Stimulated activated CD8-positive, alpha-beta memory T cell treated with anti-CD3 and anti-CD28 coated beads, Interleukin-4, amount 100 ng/mL, for 1 hour (primary cell): ENCODE data around the gene HSPA4L.

Experiments used
- DNase-seq, 2 donors: peaks; one replicate each; pipeline ENCODE4 v3.0.0-alpha.2; 2020; ENCODE audit warnings: low read depth in 2 of 2, low spot score in 1 of 2

HSPA4L gene

DNA sequence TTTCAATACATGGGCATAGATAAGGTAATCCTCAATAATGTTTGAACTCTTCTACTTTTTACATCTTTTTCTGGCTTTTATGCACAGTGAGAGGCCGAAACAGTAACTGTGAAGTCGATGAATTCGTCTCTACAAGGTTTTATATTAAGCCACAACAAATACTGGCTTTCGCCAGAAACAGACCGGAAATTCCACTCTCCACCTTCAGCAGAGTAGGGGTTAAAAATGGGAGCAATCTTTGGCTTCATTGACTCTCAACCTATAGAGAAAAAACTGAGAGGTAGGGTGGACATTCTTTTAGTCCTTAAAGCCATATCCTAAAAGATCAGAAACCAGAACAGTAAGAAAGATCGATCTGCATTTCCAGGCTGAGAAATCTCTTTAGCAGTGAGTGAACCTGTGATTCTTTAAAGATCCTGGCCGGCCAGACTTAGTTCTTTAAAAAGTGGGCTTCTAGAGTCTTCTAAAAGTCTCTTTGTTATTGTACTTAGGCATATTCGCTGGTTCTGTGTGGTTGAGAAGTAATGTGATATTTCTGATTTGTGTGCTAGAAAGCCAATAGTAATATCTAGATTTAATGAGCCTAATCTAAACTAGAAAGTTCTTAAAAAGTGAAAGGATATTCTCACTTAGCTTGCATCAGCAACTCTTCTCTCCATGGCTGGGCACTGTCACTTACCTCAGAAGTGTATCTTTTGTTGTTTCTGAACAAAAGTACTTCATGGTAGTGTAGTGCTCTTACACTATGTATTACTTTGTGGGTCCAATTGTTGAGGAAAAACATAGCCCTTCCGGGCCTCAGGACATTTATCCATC is 2.0 kb downstream of the HSPA4L start:
- no peak for DNase-seq

DNA sequence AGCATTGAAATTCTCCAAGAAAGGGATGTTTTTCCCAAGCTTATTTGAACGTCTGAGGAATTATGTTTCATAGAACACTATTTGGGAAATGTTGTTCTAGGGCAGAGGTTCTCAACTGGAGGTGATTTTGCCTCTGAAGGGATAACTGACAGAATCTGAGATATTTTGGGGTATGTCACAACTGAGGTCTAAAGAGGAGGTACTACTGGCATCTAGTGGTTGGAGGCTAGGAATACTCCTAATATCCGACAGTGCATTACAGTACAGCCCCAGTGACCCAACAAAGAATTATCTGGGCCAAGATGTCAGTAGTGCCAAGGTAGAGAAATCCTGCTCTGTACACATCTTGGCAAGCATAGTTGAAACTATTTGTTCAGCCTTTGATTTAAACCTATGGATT is 6.4 kb downstream of the HSPA4L start:
- DNase-seq: no peak

DNA sequence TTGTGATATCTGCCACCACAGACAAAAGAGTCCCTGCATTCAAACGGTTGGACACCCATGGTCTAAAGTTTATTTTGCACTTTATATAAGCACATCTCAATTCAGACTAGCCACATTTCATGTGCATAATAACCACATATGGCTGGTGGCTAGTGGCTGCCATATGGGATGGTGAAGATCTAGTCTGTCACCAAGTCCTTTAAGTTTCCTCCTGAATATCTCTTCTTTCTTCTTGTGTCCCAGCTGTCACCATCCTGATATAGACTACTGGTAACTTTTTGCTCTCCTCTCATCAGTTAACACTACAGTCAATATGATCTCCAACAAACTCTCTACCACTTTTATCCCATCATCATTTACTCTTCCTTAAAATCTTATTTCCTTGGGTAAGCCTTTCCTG is 9.3 kb downstream of the HSPA4L start:
- DNase-seq: no peak

DNA sequence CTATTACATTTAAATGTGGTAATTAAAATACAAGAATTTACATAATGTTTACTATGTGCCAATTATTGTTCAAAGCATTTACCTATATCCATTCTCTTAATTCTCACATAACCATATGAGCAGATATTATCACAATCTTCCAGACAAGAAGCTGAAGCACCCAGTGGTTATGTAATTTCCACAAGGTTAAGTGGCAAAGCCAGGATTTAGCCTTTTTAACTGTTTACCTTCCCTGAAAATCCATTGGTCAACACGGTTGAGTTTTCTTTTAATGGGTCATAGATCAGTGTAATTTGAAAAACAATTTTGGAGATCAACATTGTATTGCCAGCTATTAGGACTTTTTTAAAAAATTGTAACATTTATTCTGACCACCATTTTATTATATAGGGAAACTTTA is 11.4 kb downstream of the HSPA4L start:
- DNase-seq: no peak

DNA sequence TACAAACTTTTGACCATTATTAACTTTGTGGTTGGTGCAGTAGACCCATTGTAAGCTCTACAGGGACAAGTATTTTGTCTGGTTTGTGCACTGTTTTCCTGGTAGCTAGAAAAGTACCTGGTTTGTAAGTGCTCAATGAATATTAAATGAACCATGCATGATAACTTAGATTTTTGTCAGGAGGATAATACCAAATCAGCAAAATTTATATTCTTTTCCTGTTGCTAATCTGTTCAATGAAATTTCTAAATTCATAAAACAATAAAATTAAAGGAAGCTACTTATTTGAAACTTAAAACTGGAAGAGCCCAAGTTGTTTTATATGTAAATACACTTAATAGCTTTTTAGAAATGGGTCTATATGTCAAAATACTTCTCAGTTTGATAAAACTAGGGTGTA is 17.6 kb downstream of the HSPA4L start:
- DNase-seq: no peak

DNA sequence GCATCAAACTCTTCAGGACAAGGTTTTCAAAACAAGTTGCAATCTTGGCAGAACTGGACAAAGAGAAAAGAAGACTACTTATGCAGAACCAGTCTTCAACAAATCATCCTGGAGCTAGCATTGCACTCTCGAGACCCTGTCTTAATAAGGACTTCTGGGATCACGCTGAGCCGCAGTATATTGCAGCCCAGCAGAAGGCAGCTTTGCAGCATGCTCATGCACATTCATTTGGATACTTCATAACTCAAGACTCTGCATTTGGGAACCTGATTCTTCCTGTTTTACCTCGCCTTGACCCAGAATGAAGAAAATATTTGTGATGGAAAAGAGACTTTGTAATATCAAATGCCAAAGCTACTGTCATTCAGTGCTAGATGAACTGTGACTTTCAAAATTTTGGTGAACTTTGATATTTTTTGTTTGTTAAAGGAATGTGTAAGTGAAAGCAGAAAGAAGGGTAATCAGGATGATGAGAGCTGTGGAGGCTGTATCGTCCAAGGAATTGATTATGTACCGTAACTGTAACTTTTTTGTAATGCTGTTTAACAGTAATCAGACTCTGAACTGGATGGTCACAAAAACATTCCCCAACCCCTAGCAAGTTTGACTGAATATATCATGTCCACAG is 27.2 kb downstream of the HSPA4L start:
- DNase-seq: no peak

DNA sequence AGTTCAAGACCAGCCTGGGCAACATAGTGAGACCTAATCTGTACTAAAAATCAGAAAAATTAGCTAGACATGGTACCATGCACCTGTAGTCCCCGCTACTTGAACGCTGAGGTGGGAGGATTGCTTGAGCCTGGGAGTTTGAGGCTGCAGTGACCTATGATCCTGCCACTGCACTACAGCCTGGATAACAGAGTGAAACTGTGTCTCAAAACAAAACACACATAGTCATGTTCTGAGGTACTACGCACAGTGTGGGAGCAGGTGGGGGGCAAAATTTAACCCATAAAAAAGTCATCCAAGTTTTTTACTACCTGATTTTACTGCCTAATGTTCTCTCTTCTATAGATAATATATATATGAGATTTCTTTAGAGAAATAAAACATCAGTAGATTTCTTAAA is 28.4 kb downstream of the HSPA4L start:
- DNase-seq: no peak

DNA sequence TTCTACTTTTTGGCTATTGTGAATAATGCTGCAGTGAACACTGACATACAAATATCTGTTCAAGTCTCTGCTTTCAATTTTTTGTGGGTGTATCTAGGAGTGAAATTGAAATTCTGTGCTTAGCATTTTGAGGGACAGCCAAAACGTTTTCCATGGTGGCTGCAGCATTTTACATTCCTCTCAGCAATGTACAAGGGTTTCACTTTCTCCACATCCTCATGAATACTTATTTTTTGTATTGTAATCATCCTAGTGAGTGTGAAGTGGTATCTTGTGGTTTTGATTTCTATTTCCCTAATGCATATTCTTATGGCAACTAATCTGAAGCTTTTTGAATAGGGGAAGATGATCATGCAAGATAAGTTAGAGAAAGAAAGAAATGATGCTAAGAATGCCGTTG is 40.3 kb downstream of the HSPA4L start:
- DNase-seq: no peak

DNA sequence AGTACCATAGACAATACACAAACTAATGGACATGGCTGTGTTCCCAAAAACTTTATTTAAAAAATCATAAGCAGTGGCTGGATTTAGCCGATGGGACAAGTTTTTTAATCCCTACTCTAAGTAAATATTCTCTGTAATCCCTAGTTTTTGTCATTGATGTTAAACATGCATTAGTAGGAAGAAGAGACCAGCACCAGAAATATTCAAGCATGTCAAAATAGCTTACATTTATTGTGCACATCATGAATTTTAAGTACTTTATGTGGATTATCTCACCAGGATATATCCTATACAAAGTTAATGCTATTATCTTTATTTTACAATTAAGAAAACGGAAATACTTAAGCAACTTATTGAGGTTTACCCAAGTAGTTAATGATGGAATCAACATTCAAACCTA is 46.0 kb downstream of the HSPA4L start:
- DNase-seq: no peak

DNA sequence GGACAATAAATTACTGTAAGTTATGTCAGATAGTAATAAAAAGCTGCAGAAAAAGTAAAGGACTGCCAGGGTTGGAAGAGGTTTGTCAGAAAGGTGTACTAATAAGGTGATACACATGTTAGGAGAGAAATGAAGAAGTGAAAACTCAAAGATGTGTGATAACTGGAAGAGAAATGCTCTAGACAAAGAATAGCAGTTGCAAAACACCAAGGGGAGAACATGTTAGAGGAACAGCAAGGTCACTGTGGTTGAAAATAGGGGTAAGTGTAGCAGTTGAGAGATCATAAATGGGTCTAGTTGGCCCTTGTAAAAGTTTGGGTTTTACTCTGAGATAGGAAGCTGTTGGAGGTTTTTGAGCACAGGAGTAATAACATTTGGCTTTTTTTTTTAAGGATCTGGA is 46.9 kb downstream of the HSPA4L start:
- DNase-seq: no peak

DNA sequence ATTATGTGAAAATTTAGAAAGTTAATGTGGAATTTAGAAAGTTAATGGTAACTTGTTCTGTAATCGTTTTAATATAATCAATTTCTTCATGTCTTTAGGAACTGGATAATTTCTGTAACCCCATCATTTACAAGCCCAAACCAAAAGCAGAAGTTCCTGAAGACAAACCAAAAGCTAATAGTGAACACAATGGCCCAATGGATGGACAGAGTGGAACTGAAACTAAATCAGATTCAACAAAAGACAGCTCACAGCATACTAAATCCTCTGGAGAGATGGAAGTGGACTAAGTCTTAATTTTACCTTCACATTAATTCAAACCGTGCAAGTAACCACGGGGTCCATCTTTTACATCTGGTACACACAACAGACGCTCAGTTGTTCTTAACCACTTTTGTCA is 50.5 kb downstream of the HSPA4L start:
- DNase-seq: no peak

DNA sequence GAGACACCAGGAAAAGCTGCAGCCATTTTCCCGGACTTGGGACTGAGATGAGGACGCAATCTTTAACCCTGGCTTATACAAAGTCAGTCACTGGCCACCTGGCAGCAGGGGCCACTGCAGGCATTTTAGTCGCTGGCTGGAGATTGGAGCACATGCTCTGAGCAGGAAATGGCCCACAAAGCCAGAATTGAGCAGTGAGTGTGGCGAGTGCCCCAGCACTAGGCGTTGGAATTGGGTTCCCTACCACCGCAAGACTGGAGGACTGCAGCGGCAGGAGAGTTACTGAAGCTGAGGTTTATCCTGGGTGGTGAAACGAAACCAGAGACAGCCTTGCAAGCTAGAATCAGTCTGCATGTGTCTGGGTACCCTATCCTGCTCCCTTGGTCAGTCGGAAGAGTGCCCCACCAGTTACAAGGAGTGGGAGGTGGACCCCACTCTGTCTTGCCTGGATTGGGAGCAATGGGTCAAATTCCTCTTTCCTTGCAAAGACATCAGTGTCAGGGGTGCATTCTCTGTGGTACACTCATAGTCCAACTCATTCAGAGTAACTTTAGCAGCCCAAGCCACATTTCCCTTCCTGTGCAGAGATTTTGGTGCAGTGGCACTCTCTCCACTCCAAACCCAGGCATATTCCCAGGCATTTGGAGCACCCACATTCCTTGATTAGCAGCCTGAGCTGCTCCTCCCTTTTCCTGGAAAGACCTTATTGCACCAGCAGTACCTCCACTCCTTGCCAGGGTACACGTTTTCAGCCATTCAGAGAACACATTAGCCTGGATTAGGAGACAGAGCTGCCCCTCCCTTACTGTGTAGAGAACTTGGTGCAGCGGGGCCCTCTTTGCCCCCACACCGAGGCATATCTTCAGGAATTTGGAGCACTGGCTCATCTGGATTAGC is 61.8 kb downstream of the HSPA4L start:
- no peak for DNase-seq

DNA sequence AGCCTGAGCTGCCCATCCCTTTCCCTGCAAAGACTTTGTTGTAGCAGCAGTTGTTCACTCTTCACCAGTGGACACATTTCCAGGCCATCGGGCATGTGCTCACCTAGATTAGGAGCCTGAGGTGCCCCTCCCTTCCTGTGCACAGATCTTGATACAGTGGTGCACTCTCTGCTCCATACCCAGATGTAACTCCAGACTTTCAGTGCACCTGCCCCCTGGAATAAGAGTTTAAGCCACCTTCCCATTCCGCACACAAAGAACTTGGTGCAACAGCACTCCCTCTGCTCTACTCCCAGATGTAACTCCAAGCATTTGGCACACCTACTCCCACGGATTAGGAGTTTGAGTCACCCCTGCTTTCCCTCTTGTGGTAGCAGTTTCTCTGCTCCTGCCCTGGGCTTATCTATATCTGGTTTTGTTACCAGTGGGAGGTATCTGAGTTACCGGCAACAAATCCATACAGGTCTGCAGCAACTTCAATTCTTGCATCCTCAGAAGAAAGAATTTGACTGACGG is 62.5 kb downstream of the HSPA4L start:
- DNase-seq: no peak

DNA sequence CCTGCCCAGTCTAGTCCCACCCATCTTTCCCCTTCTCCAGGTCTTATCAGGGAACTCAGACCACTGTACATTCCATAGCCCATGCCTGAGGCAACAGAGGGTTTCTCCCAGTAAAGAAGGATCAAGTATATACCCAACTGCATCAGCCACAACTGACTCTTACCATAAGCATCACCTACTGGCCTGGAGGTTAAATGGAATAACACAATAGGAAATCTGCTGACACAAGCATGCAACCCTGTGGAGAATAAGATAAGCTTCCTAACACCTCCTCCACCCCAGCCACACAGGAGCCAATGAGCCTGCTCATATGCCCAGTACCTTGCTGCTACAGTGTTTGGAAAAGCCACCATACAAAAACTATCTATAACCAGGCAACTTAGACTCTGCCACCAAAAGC is 63.9 kb downstream of the HSPA4L start:
- no peak for DNase-seq

DNA sequence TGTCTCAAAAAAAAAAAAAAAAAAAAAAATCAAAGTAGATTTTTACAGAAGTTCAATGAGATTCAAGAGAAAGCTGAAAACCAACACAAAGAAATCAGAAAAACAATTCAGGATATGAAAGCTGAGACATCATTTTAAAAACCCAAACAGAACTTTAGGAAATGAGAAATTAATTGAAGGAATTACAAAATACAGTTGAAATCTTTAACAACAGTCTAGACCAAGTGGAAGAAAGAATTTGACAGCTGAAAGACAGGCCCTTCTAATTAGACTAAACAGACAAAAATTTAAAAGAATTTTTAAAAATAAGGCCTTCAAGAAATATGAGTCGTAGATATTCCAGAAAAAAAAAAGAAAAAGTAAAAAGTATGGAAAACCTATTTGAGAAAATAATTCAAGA is 64.6 kb downstream of the HSPA4L start:
- DNase-seq: no peak

DNA sequence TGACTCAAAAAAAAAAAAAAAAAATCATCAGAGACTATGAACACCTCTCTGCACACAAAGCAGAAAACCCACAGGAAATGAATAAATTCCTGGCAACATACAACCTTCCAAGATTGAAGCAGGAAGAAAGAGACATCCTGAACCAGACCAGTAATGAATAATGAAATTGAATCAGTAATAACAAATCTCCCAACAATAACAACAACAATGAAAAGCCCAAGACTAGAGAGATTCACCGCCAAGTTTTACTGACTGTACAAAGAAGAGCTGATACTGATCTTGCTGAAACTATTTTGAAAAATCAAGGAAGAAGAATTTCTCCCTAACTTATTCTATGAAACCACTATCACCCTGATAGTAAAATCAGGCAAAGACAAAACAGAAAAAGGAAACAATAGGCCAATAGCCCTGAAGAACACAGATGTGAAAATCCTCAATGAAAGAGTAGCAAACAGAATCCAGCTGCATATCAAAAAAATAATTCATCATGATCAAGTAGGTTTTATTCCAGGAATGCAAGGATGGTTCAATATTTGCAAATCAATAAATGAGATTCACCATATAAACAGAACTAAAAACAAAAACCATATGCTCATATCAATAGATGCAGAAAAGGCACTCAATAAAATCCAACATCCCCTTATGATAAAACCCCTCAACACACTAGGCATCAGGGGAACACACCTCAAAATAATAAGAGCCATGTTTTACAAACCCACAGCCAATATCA is 67.5 kb downstream of the HSPA4L start:
- DNase-seq: no peak

DNA sequence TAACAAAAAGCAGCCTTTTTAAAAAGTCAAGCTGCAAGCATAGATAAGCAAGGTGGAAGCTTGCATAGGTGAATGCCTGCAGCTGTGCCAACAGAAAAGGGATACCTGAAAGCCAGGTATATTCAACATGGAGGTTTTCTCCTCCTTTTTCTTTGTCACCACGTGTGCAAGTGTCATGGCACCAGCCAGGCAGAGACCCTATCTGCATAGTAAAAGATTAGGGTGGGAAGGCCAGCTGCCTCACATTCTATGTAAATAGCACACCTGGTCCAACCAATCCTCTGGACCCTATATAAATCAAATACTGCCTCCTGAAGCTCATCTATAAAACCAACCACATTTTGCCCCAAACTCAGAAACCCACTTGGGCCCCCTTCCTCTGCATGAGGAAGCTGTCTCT is 70.5 kb downstream of the HSPA4L start:
- DNase-seq: no peak

DNA sequence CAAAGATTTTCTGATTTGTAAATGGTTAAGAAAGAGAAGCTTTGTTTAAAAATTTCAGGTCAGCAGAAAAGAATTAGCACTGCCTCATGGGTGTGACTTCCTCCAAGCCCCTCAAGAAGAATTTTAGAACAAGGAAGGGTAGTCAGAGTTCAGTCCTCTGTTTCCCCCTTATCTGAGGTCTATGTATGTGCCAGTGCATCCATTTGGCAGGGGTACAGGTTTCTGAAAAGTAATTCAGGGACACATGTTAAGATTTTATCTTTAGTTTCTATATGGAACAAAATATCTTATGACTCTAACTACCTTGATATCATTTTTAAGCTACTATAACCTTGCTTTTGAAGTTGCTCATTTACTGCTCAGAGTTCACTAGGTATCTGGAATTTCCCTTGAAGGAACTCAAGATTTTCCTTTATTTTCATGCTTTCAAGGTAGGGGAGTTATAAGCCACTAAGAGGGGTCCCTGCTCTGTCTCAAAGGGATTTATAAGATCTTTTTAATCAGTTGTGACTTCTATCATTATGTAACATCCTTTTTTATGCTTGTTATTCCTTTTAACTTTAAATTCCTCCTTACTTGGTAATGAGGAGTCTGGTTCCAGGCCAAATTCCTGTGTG is 74.2 kb downstream of the HSPA4L start:
- DNase-seq: no peak

DNA sequence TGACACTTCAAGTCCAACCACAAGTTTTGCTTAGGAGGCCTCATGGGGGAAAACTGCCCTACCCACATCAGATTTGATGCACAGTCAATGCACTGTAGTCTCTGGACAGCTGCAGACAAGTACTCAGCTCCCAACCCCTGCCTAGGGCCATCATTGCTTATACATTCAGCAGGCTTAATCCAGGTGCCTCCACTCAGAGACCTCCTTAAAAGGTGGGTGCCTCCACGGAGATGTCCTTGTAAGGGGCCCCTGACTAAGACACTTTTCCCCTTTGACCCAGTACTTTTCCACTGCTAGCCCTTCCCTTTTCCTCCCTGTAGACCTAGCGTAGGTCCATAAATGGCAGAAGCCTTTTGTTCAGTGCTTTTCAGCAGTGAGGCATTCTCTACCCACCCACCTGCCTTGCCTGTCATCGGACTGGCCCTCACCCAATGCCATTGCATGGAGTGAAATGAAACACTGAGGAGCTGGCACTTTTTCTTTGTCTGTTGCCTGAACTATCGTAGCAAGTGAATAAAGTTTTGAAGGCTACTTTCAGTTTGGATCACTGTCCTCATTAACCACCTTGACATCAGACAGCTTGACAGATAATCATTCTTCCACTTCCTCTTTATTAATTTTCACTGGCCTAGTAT is 74.8 kb downstream of the HSPA4L start:
- no peak for DNase-seq

DNA sequence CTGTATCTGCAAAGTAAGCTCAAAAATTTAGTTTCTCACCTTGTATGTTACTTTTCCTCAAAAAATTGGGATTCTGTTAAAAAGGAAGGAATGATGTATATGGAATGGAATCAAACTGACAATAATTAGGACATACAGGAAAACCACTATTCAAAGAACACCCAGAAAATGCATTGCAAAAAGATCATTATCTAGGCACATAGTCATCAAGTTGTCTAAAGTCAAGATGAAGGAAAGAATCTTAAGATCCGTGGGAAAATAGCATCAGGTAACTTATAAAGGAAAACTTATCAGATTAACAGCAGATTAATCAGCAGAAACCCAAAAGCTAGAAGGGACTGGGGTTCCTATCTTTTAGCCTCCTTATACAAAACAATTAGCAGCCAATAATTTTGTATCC is 75.5 kb downstream of the HSPA4L start:
- DNase-seq: no peak
